ENCODE data around the gene ARHGAP40. TPM values are rescaled to one million over a fixed set of nuclear protein-coding genes. Genes with fewer than 3 reads are reported as not detected.

Gene ARHGAP40
- total and polyA plus RNA-seq, 2 of the 8 experiments (the other 6 are each of a cell fraction or from before 2014, with no cell fraction given) = 0.74 to 1.4 TPM

GRCh38 chr20:38674092-38674764 is 72.6 kb downstream of the ARHGAP40 start (continued):
- TF ChIP-seq CHD7 (IDR thresholded peaks at IDR 0.05; ENCODE audit: insufficient replicate concordance, low read length) (no peak), POU5F1 (IDR thresholded peaks at IDR 0.05; ENCODE audit: low read depth, low read length) (no peak), E2F6 (IDR thresholded peaks at IDR 0.05) (peak; percentile 95), GTF2F1 (IDR thresholded peaks at IDR 0.05; ENCODE audit: borderline replicate concordance, low read depth, low read length) (no peak), CHD1 (IDR thresholded peaks at IDR 0.05; ENCODE audit: low read depth, low read length) (no peak), YY1 (IDR thresholded peaks at IDR 0.05; ENCODE audit: low read depth, low read length) (peak; percentile 77; the same call in 1 of the 2 replicates), POLR2A (IDR thresholded peaks at IDR 0.05; ENCODE audit: control extremely low read depth in 1 of 2, low read depth in 2 of 2, low read length in 2 of 2) (peak in 1 of 2 experiments; percentile 42; a peak in 1 of 3 replicates), KDM4A (IDR thresholded peaks at IDR 0.05; ENCODE audit: low read depth, low read length, severe bottlenecking) (peak; percentile 57), SIN3A (conservative IDR thresholded peaks at IDR 0.05 in 1 of 2, IDR thresholded peaks at IDR 0.05 in 1 of 2; ENCODE audit: low read depth in 1 of 2, low read length in 2 of 2) (peak; percentile 65 to 90; a peak in 2 of 4 replicates), NRF1 (IDR thresholded peaks at IDR 0.05; ENCODE audit: low read depth, low read length) (peak; percentile 43)

Data from H1 (cell line).